SK-N-SH (cell line): ENCODE data around the gene ZDHHC14.

Source experiments
- EP300 ChIP-seq, 2 experiments: IDR thresholded peaks; 2 replicates each; pipeline versions ENCODE4 v1.4.0 to v1.6.1; 2012; ENCODE audit warnings: borderline replicate concordance in 1 of 2, low read depth in 1 of 2, low read length in 1 of 2
- GABPA ChIP-seq: IDR thresholded peaks from 2 replicates; pipeline ENCODE4 v1.4.0; 2012; ENCODE audit warnings: low read depth, mild to moderate bottlenecking
- NRF1 ChIP-seq: IDR thresholded peaks from 2 replicates; pipeline ENCODE4 v1.6.1; 2012; ENCODE audit warnings: low read depth, mild to moderate bottlenecking, low read length
- TCF12 ChIP-seq: IDR thresholded peaks from 2 replicates; pipeline ENCODE4 v1.4.0; 2012
- TF ChIP-seq, protein P1 (sequence below): fragments of 200-600 bp; sonication (generic); IDR thresholded peaks from 2 replicates; pipeline ENCODE4 v1.6.1; 2017; ENCODE audit warnings: antibody characterized with exemption, mild to moderate bottlenecking, moderate library complexity
- TF ChIP-seq, protein P2 (sequence below): IDR thresholded peaks from 2 replicates; pipeline ENCODE4 v1.4.0; 2012; ENCODE audit warnings: low read depth
- TF ChIP-seq, protein P3 (sequence below): IDR thresholded peaks from 2 replicates; pipeline ENCODE4 v1.4.0; 2012; ENCODE audit warnings: low read depth, borderline replicate concordance
- TF ChIP-seq, protein P4 (sequence below): IDR thresholded peaks from 2 replicates; pipeline ENCODE4 v1.4.0; 2012; ENCODE audit warnings: low read depth, borderline replicate concordance

DNA sequence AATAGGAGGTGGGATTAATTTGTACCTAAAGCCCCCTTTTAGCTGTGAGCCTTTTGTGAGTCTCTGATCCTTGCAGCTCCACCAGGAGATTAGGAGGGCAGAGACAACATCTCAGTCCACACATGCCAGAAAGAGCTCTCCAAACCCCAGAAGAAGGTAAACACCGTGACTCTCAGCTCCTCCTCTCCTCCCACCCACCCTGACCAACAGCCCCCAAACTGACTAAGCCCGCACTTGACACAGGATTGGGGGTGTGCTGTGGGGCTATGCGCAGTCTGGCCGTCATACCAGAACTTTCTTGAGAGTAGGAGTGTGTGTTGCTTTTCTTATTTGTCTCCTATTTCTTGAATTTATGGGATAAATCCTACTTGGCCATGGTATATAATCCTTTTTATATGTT, 277.3 kb downstream of the ZDHHC14 start:
- TF ChIP-seq, protein P1, sequence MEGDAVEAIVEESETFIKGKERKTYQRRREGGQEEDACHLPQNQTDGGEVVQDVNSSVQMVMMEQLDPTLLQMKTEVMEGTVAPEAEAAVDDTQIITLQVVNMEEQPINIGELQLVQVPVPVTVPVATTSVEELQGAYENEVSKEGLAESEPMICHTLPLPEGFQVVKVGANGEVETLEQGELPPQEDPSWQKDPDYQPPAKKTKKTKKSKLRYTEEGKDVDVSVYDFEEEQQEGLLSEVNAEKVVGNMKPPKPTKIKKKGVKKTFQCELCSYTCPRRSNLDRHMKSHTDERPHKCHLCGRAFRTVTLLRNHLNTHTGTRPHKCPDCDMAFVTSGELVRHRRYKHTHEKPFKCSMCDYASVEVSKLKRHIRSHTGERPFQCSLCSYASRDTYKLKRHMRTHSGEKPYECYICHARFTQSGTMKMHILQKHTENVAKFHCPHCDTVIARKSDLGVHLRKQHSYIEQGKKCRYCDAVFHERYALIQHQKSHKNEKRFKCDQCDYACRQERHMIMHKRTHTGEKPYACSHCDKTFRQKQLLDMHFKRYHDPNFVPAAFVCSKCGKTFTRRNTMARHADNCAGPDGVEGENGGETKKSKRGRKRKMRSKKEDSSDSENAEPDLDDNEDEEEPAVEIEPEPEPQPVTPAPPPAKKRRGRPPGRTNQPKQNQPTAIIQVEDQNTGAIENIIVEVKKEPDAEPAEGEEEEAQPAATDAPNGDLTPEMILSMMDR: no peak
- TF ChIP-seq GABPA (no peak), EP300 (IDR thresholded peaks at IDR 0.05; ENCODE audit: borderline replicate concordance in 1 of 2, low read depth in 1 of 2, low read length in 1 of 2) (no peak), TCF12 (no peak), NRF1 (no peak)
- TF ChIP-seq, protein P2, sequence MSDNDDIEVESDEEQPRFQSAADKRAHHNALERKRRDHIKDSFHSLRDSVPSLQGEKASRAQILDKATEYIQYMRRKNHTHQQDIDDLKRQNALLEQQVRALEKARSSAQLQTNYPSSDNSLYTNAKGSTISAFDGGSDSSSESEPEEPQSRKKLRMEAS: no peak
- TF ChIP-seq, protein P3, sequence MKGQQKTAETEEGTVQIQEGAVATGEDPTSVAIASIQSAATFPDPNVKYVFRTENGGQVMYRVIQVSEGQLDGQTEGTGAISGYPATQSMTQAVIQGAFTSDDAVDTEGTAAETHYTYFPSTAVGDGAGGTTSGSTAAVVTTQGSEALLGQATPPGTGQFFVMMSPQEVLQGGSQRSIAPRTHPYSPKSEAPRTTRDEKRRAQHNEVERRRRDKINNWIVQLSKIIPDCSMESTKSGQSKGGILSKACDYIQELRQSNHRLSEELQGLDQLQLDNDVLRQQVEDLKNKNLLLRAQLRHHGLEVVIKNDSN: no peak
- TF ChIP-seq, protein P4, sequence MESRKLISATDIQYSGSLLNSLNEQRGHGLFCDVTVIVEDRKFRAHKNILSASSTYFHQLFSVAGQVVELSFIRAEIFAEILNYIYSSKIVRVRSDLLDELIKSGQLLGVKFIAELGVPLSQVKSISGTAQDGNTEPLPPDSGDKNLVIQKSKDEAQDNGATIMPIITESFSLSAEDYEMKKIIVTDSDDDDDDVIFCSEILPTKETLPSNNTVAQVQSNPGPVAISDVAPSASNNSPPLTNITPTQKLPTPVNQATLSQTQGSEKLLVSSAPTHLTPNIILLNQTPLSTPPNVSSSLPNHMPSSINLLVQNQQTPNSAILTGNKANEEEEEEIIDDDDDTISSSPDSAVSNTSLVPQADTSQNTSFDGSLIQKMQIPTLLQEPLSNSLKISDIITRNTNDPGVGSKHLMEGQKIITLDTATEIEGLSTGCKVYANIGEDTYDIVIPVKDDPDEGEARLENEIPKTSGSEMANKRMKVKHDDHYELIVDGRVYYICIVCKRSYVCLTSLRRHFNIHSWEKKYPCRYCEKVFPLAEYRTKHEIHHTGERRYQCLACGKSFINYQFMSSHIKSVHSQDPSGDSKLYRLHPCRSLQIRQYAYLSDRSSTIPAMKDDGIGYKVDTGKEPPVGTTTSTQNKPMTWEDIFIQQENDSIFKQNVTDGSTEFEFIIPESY: no peak
